ENCODE results near the gene PHACTR1.

The PHACTR1 gene

DNA sequence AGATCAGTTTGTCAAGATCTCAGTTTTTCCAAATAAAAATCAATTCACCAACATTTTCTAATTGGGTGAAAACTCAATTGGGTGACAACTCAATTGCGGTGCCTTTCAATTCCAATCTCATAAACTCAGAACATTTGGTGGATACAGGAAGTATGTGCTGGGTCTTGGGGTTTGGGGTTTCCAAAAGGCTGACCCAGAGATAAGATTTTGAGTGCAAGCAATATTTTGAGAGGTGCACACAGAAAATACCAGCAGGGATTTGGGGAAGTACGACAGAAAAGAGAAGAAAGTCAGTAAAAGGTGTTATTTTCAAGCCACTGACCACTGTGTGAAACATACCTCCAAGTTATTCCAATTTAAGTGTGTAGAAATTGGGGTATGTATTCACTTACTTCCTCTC, 258.0 kb downstream of the PHACTR1 start:
- no peak overlapping the region for H3K4me3 ChIP-seq (ENCODE audit: low read depth, low read length)
- TF ChIP-seq CTCF (IDR thresholded peaks at IDR 0.05; ENCODE audit: low read depth, low read length, missing control alignments): no peak
- in situ Hi-C loops (cut with HindIII; ENCODE audit: low sequenced_read_pairs): no loop called here
- DNase-seq (ENCODE audit: low read depth): no peak

DNA sequence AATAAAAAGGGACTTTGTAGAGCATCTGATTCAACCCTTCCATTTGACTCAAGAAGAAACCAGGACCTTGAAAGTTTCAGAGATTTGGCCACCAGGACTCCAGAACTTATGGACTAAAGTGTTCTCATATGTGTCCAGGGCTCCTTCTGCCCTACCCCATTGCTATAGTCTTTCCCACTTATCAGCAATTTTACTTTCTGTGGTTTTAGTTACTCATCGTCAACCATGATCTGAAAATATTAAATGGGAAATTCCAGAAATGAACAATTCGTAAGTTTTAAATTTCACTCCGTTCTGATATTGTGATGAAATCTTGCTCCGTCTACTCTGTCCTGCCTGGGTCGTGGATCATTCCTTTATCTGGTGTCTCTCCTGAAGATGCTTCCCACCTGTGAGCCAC, 259.8 kb downstream of the PHACTR1 start:
- H3K4me3 ChIP-seq (ENCODE audit: low read depth, low read length): no peak overlapping the region
- no peak for DNase-seq (ENCODE audit: low read depth)
- in situ Hi-C loops (cut with HindIII; ENCODE audit: low sequenced_read_pairs): no loop called here
- TF ChIP-seq CTCF (IDR thresholded peaks at IDR 0.05; ENCODE audit: low read depth, low read length, missing control alignments): no peak

GRCh38 chr6:12977206-12977605, 260.6 kb downstream of the PHACTR1 start:
- TF ChIP-seq CTCF (IDR thresholded peaks at IDR 0.05; ENCODE audit: low read depth, low read length, missing control alignments): no peak
- in situ Hi-C loops (cut with HindIII; ENCODE audit: low sequenced_read_pairs): no loop called here
- no peak for DNase-seq (ENCODE audit: low read depth)
- H3K4me3 ChIP-seq (ENCODE audit: low read depth, low read length): no peak overlapping the region

DNA sequence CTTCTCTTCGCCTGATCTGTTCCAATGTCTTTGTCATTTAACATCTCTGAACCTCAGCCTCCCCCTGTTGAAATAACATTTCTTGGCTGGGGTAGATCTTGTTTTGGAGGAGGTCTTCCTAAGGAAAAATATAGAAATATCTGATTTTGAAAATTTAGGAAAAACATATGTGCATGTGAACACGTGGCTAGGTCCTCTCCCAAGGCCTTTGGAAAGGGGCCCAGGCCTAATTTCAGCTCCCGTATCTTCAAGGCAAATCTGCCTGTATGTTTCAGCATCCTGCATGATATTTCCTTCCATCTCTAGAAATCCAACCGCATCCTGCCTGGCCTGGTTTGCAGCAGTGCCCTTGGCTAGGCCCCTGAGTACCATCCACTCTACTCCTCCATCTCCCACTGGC, 261.2 kb downstream of the PHACTR1 start:
- TF ChIP-seq CTCF (IDR thresholded peaks at IDR 0.05; ENCODE audit: low read depth, low read length, missing control alignments): no peak
- no peak overlapping the region for H3K4me3 ChIP-seq (ENCODE audit: low read depth, low read length)
- in situ Hi-C loops (cut with HindIII; ENCODE audit: low sequenced_read_pairs): no loop called here
- no peak for DNase-seq (ENCODE audit: low read depth)

DNA sequence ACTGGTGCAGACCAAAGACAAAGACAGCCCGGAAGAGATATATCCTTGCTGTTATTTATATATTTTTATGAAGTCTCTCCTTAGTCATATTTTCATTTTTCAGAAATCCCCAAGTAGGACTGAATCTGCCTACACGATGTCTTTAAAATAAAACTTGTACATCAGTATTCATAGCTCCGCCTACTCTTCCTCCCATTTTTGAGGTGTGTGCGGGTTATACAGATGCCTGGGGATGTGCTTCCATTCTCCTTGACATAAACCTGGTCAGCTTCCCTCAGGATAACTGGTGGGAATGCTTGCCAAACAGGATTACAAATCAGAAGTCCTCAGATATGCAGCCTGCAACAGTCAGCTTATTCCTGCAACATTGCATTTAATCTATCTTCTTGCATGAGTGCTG, 264.2 kb downstream of the PHACTR1 start:
- no peak for TF ChIP-seq CTCF (IDR thresholded peaks at IDR 0.05; ENCODE audit: low read depth, low read length, missing control alignments)
- no peak for DNase-seq (ENCODE audit: low read depth)
- H3K4me3 ChIP-seq (ENCODE audit: low read depth, low read length): no peak overlapping the region
- in situ Hi-C loops (cut with HindIII; ENCODE audit: low sequenced_read_pairs): no loop called here

DNA sequence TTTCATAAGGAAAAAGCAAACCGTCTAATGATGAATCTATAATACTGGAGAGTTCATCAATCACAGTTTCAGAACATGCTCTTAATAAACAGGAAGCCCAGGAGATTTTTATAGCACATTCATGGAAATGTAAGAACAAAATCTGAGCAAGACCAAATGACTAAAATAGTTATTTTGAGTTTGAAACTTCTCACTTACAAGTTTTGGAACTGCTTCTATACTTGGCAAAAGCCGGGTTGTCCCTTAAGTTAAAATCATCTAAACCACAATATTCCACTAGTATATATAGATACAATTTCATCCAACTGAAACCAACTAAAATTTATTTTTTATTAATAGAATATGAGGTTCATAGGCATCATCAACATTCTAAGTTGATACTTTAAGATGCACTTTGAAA, 268.2 kb downstream of the PHACTR1 start:
- no peak for TF ChIP-seq CTCF (IDR thresholded peaks at IDR 0.05; ENCODE audit: low read depth, low read length, missing control alignments)
- DNase-seq (ENCODE audit: low read depth): no peak
- no peak overlapping the region for H3K4me3 ChIP-seq (ENCODE audit: low read depth, low read length)
- in situ Hi-C loops (cut with HindIII; ENCODE audit: low sequenced_read_pairs): no loop called here

DNA sequence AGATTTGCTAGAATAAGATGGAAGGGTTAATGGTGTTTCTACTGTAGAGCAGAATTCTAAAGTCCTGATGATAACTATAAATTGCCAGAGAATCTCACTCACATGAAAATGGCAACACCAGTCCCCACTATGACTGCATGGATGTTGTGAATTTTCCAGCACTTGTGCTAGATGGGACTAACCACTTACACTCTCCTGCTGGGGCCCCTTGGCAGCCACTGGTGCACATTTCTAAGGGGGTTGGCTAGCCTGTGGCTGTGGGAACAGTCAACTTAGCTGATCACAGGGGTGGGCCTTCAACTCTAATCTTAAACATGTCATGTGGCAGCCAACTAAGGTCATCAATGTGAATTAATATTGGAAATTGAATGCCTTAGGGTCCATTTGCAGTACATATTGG, 271.2 kb downstream of the PHACTR1 start:
- in situ Hi-C loops (cut with HindIII; ENCODE audit: low sequenced_read_pairs): no loop called here
- TF ChIP-seq CTCF (IDR thresholded peaks at IDR 0.05; ENCODE audit: low read depth, low read length, missing control alignments): no peak

More for the DNA sequence above, 271.2 kb downstream of the PHACTR1 start:
- no peak for DNase-seq (ENCODE audit: low read depth)
- H3K4me3 ChIP-seq (ENCODE audit: low read depth, low read length): no peak overlapping the region
